ENCODE results near the gene PPM1K. TPM values are rescaled to one million over a fixed set of nuclear protein-coding genes. Genes with fewer than 3 reads are reported as not detected.

PPM1K gene
- 0.70 to 1.4 TPM (median 0.95 TPM) in 5 replicates for total RNA-seq (2022; extraction: Qiagen RNA extraction; ENCODE audit: low read depth)

GRCh38 chr4:88284439-88285234 is at the start of gene PPM1K:
Gene PPM1K, minus strand, starts transcription at chr4:88284561. Its CDS starts 5,978 bp downstream, at chr4:88278583.

Other genes starting within 250 kb of the PPM1K start
- 22.0 to 27.1 TPM (median 22.7 TPM) in 5 replicates for gene ABCG2, start 125.9 kb downstream of the PPM1K start, total RNA-seq (2022; extraction: Qiagen RNA extraction; ENCODE audit: low read depth)
- gene HERC6, start 94.3 kb upstream of the PPM1K start, total RNA-seq (2022; extraction: Qiagen RNA extraction; ENCODE audit: low read depth), result 3.2 to 4.2 TPM (median 3.6 TPM) in 5 replicates
- 4.4 to 5.2 TPM (median 4.7 TPM) in 5 replicates for gene HERC5, start 172.6 kb upstream of the PPM1K start, total RNA-seq (2022; extraction: Qiagen RNA extraction; ENCODE audit: low read depth)
- gene PYURF, start 239.2 kb upstream of the PPM1K start, total RNA-seq (2022; extraction: Qiagen RNA extraction; ENCODE audit: low read depth), result 64.2 to 84.6 TPM (median 75.9 TPM) in 5 replicates

Measured in A549 treated with DMSO at 1 μM for 4 hours (cell line).